ENCODE data around the gene RBM19.

RBM19 gene

DNA sequence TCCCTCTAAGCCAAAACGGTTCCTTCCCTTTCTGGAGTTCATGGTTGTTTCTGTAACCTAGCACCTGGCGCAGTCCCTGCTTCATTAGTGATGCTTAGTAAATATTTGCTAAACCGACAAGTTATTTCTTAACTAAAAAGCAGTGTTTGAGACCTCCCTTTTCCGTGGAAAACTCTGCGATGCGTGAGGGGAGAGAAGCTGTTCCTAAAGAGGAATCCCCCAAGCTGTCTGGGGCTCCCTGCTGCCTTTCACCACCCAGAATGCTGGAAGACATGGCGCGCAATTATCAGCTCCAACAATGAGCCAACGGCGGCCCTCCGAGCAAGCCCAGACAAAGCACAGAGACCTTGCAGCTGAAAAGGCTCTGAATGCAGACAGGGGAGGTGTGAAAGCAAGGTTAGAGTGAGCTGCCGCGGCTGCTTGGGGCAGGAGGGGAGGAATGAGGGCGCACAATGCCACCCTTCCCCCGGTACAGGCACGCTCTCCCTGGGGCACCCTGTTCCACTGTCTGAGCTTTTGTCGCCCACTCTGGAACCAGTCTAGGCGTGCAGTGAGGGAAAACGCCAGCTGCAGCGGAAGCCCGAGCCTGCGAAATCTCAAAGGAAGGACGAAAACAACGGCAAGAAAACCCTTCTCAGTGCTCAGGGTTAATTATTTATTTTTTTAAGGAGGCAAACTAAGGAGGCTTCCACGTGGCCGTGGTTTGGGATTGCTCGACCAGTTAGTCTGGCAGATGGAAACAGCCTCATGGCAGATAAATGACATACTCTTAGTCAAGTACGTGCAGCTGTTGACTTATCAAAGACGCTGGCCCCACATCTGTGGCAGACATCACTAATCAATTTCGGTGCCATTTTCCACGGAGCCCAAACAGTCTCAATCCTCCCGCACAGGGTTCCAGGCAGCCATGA is 66.3 kb downstream of the RBM19 start:
- ChIA-PET POLR2A (no interaction called here), CTCF (interaction anchor here (0.5 kb wide), 1 partner anchor 377 kb away, joined by 3 read pairs; no protein-coding TSS in a partner anchor)
- no peak for DNase-seq (ENCODE audit: extremely low spot score)
- TF ChIP-seq SUZ12 (IDR thresholded peaks at IDR 0.05) (no peak), BHLHE40 (IDR thresholded peaks at IDR 0.05; ENCODE audit: borderline replicate concordance) (no peak), SP1 (IDR thresholded peaks at IDR 0.05) (no peak), ELF4 (IDR thresholded peaks at IDR 0.05) (no peak), ZNF384 (IDR thresholded peaks at IDR 0.05) (no peak), TARDBP (IDR thresholded peaks at IDR 0.05) (no peak), ARNT (IDR thresholded peaks at IDR 0.05) (no peak), HDGF (IDR thresholded peaks at IDR 0.05; ENCODE audit: borderline replicate concordance) (no peak), CTBP1 (IDR thresholded peaks at IDR 0.05; ENCODE audit: borderline replicate concordance) (no peak), LEF1 (IDR thresholded peaks at IDR 0.05; ENCODE audit: borderline replicate concordance) (no peak), L3MBTL2 (conservative IDR thresholded peaks at IDR 0.05) (no peak), PKNOX1 (IDR thresholded peaks at IDR 0.05) (no peak), FOXA1 (IDR thresholded peaks at IDR 0.05) (no peak), FOXM1 (IDR thresholded peaks at IDR 0.05; ENCODE audit: borderline replicate concordance) (no peak), NFRKB (IDR thresholded peaks at IDR 0.05) (no peak), FOXK2 (IDR thresholded peaks at IDR 0.05) (no peak)

- CTCF ChIA-PET, result no interaction called here
- DNase-seq (ENCODE audit: extremely low spot score), result no peak
- TF ChIP-seq TARDBP (IDR thresholded peaks at IDR 0.05) (no peak), FOXM1 (IDR thresholded peaks at IDR 0.05; ENCODE audit: borderline replicate concordance) (no peak), BHLHE40 (IDR thresholded peaks at IDR 0.05; ENCODE audit: borderline replicate concordance) (no peak), ZNF384 (IDR thresholded peaks at IDR 0.05) (no peak), ARNT (IDR thresholded peaks at IDR 0.05) (no peak), L3MBTL2 (conservative IDR thresholded peaks at IDR 0.05) (no peak), PKNOX1 (IDR thresholded peaks at IDR 0.05) (no peak), NFRKB (IDR thresholded peaks at IDR 0.05) (no peak), SP1 (IDR thresholded peaks at IDR 0.05) (no peak), ELF4 (IDR thresholded peaks at IDR 0.05) (no peak), FOXK2 (IDR thresholded peaks at IDR 0.05) (no peak), HDGF (IDR thresholded peaks at IDR 0.05; ENCODE audit: borderline replicate concordance) (no peak), FOXA1 (IDR thresholded peaks at IDR 0.05) (no peak), CTBP1 (IDR thresholded peaks at IDR 0.05; ENCODE audit: borderline replicate concordance) (no peak), LEF1 (IDR thresholded peaks at IDR 0.05; ENCODE audit: borderline replicate concordance) (no peak), SUZ12 (IDR thresholded peaks at IDR 0.05) (no peak)
- POLR2A ChIA-PET, result no interaction called here
Observed at GRCh38 chr12:113899042-113899560, 67.0 kb downstream of the RBM19 start.

DNA sequence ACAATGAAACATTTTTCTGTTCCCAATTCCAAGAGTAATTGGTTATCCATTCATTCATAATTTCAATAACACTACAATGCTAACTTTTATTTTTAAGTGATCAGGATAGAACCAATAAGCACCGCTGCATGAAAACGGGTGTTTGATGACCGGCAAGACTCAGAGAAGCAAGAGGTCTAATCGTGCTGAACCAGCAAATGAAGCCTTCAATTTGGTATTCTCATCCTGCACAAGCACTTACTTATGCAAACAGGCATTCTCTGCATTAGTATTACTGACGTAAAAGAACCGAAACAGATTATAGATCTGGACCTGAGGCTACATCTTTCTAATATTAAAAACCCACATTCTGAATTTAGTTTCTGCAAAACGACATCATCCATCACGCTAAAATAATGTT is 67.7 kb downstream of the RBM19 start:
- POLR2A ChIA-PET, result no interaction called here
- no peak for DNase-seq (ENCODE audit: extremely low spot score)
- CTCF ChIA-PET, result no interaction called here
- TF ChIP-seq SP1 (IDR thresholded peaks at IDR 0.05) (no peak), FOXA1 (IDR thresholded peaks at IDR 0.05) (no peak), TARDBP (IDR thresholded peaks at IDR 0.05) (no peak), FOXK2 (IDR thresholded peaks at IDR 0.05) (no peak), PKNOX1 (IDR thresholded peaks at IDR 0.05) (no peak), BHLHE40 (IDR thresholded peaks at IDR 0.05; ENCODE audit: borderline replicate concordance) (no peak), ELF4 (IDR thresholded peaks at IDR 0.05) (no peak)

- DNase-seq (ENCODE audit: extremely low spot score), result no peak
- ChIA-PET CTCF (no interaction called here), POLR2A (no interaction called here)
- no peak for TF ChIP-seq LEF1 (IDR thresholded peaks at IDR 0.05; ENCODE audit: borderline replicate concordance)
- no peak for TF ChIP-seq FOXM1 (IDR thresholded peaks at IDR 0.05; ENCODE audit: borderline replicate concordance)
- no peak for TF ChIP-seq TARDBP (IDR thresholded peaks at IDR 0.05)
- no peak for TF ChIP-seq ELF4 (IDR thresholded peaks at IDR 0.05)
- no peak for TF ChIP-seq CTBP1 (IDR thresholded peaks at IDR 0.05; ENCODE audit: borderline replicate concordance)
- no peak for TF ChIP-seq FOXK2 (IDR thresholded peaks at IDR 0.05)
Observed at GRCh38 chr12:113897406-113897805, 68.7 kb downstream of the RBM19 start.

DNA sequence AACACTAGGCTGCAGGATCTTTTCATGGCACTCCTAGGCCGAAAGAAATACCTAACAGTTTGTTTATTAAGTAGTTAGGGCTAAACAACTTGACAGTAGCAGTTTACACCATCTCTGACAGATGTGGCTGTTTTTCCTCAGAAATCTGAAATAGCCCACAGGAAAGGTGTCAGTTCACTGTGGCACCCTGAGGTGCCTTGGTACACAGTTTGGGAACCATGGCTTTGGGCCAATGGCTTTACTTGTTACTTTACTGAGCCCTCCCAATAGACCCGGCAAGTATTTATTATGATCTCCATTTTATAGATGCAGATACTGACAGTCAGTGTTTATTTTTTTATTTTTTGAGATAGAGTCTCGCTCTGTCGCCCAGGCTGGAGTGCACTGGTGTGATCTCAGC is 69.3 kb downstream of the RBM19 start:
- TF ChIP-seq TARDBP (IDR thresholded peaks at IDR 0.05), result no peak
- no peak for TF ChIP-seq CTBP1 (IDR thresholded peaks at IDR 0.05; ENCODE audit: borderline replicate concordance)
- no peak for TF ChIP-seq PKNOX1 (IDR thresholded peaks at IDR 0.05)
- no peak for TF ChIP-seq FOXM1 (IDR thresholded peaks at IDR 0.05; ENCODE audit: borderline replicate concordance)
- no peak for TF ChIP-seq L3MBTL2 (conservative IDR thresholded peaks at IDR 0.05)
- no peak for TF ChIP-seq ZNF384 (IDR thresholded peaks at IDR 0.05)
- TF ChIP-seq SP1 (IDR thresholded peaks at IDR 0.05), result no peak
- TF ChIP-seq ARNT (IDR thresholded peaks at IDR 0.05), result no peak
- TF ChIP-seq LEF1 (IDR thresholded peaks at IDR 0.05; ENCODE audit: borderline replicate concordance), result no peak
- no peak for TF ChIP-seq ELF4 (IDR thresholded peaks at IDR 0.05)
- no peak for TF ChIP-seq FOXA1 (IDR thresholded peaks at IDR 0.05)
- no peak for TF ChIP-seq BHLHE40 (IDR thresholded peaks at IDR 0.05; ENCODE audit: borderline replicate concordance)
- TF ChIP-seq SUZ12 (IDR thresholded peaks at IDR 0.05), result no peak
- TF ChIP-seq NFRKB (IDR thresholded peaks at IDR 0.05), result no peak
- TF ChIP-seq HDGF (IDR thresholded peaks at IDR 0.05; ENCODE audit: borderline replicate concordance), result no peak
- TF ChIP-seq FOXK2 (IDR thresholded peaks at IDR 0.05), result no peak
- ChIA-PET POLR2A (no interaction called here), CTCF (no interaction called here)
- DNase-seq (ENCODE audit: extremely low spot score), result no peak
